Stimulated activated effector memory CD8-positive, alpha-beta T cell treated with anti-CD3 and anti-CD28 coated beads, Interleukin-12 subunit alpha, Interleukin-12 subunit beta, amount 100 ng/mL, for 72 hours (primary cell): ENCODE measurements around the gene LAMA1.

ENCODE experiments used
- ATAC-seq: fragments of 150-1000 bp; cut with Tn5 transposase; 2 replicates; pipeline ENCODE4 v1.10.0; 2021
- DNase-seq, 2 donors: peaks; one replicate each; pipeline ENCODE4 v3.0.0; 2021 to 2022; ENCODE audit warnings: low spot score in 2 of 2
- H3K27ac Mint-ChIP-seq: one replicate; pipeline ENCODE4 v1.8.0; 2022; ENCODE audit warnings: mild to moderate bottlenecking, mixed read lengths
- H3K36me3 Mint-ChIP-seq: one replicate; pipeline ENCODE4 v1.8.0; 2022; ENCODE audit warnings: mild to moderate bottlenecking, mixed read lengths
- H3K4me1 Mint-ChIP-seq: one replicate; pipeline ENCODE4 v1.8.0; 2022; ENCODE audit warnings: mixed read lengths
- H3K4me3 Mint-ChIP-seq: one replicate; pipeline ENCODE4 v1.8.0; 2022; ENCODE audit warnings: mild to moderate bottlenecking, mixed read lengths
- H3K9me3 Mint-ChIP-seq: one replicate; pipeline ENCODE4 v1.8.0; 2022; ENCODE audit warnings: mixed read lengths

The LAMA1 gene

DNA sequence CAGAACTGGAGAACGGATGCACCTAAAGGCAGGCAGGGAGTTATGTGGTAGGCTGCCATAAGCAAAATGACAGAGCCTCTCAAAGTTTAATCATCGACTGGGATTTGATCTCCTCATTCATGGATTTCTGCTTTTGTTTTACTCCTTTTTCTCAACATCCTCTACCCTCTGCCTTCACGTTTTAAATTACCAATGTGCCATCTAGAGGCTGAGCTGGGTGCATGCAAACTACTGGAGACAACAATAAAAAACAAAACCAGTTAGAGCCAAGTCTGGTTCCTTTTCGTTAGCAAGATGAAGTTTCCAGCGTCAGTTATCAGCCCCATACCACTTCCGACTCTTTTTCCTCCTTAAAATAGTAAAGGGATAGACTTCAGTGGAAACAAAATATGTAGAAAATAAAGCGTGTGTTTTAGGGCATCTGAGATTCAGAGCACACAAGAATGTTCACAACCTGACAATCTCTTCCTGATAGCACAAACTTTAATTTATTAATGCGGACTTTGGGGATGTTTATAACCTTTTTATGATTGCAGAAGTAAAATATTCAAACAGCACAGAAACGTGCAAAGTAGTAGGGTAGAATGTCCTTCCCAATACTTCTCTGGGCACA, 117.0 kb downstream of the LAMA1 start:
- no peaks in the 10 kb centered on the region for H3K36me3 Mint-ChIP-seq
- H3K9me3 Mint-ChIP-seq: no peaks in the 10 kb centered on the region
- ATAC-seq (no peak), DNase-seq (no peak)
- H3K27ac Mint-ChIP-seq: no peak overlapping the region
- no peaks in the 10 kb centered on the region for H3K4me1 Mint-ChIP-seq
- H3K4me3 Mint-ChIP-seq: no peak overlapping the region

GRCh38 chr18:6997808-6998207, 119.8 kb downstream of the LAMA1 start:
- no peaks in the 10 kb centered on the region for H3K4me1 Mint-ChIP-seq
- ATAC-seq (no peak), DNase-seq (no peak)
- no peak overlapping the region for H3K27ac Mint-ChIP-seq
- no peaks in the 10 kb centered on the region for H3K36me3 Mint-ChIP-seq
- H3K9me3 Mint-ChIP-seq: no peaks in the 10 kb centered on the region
- H3K4me3 Mint-ChIP-seq: no peak overlapping the region

DNA sequence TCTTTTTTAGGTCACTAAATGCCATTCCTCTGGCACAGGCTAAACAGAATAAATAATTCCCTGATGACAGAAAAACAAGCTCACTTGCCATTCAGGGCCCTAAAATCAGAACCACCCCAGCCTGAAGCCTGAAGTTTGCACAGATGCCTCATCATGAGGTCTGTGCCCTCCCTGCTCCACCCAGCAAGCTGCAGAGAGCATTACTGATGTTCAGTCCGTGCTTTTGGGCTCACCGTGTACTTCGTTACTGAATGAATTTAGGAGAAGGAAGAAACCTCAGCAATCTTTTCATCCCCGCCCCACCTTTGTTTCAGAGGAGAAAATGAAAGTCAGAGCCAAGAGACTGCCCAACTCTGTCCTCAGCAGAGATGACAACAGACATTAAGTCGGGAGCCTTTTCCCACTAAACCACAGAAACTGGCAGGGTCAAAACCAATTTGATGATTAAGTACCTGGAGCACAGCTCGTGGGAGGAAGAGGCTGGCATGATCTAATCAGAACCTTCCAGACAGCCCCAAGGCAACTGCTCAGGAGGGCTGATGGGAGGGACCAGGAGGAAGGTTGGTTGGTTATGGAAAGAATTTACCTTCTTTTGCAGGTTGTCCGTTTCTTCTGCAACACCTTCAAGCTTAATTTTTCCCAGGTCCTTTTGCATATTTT, 122.7 kb downstream of the LAMA1 start:
- DNase-seq (no peak), ATAC-seq (no peak)
- H3K36me3 Mint-ChIP-seq: no peaks in the 10 kb centered on the region
- H3K27ac Mint-ChIP-seq: no peak overlapping the region
- no peak overlapping the region for H3K4me3 Mint-ChIP-seq
- H3K9me3 Mint-ChIP-seq: peaks cover 4% of the 10 kb centered on the region
- H3K4me1 Mint-ChIP-seq: no peaks in the 10 kb centered on the region

DNA sequence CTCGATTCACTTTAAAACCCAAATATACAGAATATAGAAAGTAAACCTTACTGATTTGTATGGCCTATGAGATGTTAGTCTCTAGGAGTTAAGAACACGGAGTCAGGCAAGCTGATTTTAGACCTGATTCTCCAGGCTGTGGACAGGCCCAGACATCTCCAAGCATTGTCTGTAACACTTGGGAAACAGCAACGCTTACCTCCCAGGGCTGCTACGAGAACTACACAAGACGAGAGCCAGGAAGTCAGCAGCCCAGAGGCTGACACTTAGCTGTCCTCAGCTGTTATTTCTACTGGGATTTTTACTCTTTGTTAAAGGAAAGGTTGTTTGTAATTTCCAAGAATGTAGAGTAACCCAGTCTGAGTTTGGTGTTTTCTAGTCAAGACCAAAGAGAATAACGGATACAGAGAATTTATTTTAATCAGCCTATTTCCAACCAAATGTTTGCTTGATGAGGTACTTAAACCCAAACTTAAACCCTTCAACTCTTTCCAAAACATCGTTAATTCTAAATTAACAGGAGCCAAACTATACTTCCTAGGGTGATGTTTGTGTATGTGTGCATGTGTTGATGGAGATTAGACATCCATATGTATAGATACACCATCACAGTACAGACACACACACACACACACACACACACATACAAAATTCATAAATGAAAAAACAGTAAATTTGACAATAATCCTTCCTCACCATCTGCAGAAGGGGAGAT, 123.4 kb downstream of the LAMA1 start:
- Mint-ChIP-seq H3K27ac (no peak overlapping the region), H3K9me3 (peaks cover 4% of the 10 kb centered on the region), H3K4me3 (no peak overlapping the region), H3K4me1 (no peaks in the 10 kb centered on the region), H3K36me3 (no peaks in the 10 kb centered on the region)
- no peak for ATAC-seq
- DNase-seq: no peak

DNA sequence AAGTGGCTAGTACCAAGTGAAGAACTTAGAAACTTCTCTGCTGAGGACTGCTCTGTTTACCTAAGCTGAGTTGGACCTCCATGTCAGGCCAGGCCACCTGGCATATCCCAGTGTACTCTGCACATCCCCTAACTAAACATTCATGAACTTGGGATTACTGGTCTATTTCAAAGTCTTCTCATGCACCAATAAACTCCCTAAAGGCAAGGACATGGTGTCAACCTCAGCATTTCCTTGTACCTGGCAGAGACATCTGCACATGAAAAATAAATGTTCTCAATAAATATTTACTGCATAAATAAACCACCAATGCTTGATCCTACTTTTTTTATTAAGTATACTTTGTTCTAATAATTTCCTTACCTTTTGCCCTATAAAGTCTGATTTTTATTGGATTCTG, 124.8 kb downstream of the LAMA1 start:
- H3K4me1 Mint-ChIP-seq: no peaks in the 10 kb centered on the region

GRCh38 chr18:6983366-6983765, 134.2 kb downstream of the LAMA1 start:
- Mint-ChIP-seq H3K9me3 (peaks cover 5% of the 10 kb centered on the region), H3K4me3 (no peak overlapping the region), H3K4me1 (no peaks in the 10 kb centered on the region), H3K36me3 (no peaks in the 10 kb centered on the region), H3K27ac (no peak overlapping the region)
- no peak for ATAC-seq
- no peak for DNase-seq

More for the DNA sequence above, 124.8 kb downstream of the LAMA1 start:
- DNase-seq (no peak), ATAC-seq (no peak)
- Mint-ChIP-seq H3K4me3 (no peak overlapping the region), H3K9me3 (peaks cover 4% of the 10 kb centered on the region), H3K36me3 (no peaks in the 10 kb centered on the region), H3K27ac (no peak overlapping the region)

GRCh38 chr18:6982398-6982797, 135.2 kb downstream of the LAMA1 start:
- no peaks in the 10 kb centered on the region for H3K4me1 Mint-ChIP-seq
- H3K4me3 Mint-ChIP-seq: no peak overlapping the region
- no peak for DNase-seq
- H3K9me3 Mint-ChIP-seq: peaks cover 5% of the 10 kb centered on the region
- H3K36me3 Mint-ChIP-seq: no peaks in the 10 kb centered on the region
- no peak overlapping the region for H3K27ac Mint-ChIP-seq
- no peak for ATAC-seq

DNA sequence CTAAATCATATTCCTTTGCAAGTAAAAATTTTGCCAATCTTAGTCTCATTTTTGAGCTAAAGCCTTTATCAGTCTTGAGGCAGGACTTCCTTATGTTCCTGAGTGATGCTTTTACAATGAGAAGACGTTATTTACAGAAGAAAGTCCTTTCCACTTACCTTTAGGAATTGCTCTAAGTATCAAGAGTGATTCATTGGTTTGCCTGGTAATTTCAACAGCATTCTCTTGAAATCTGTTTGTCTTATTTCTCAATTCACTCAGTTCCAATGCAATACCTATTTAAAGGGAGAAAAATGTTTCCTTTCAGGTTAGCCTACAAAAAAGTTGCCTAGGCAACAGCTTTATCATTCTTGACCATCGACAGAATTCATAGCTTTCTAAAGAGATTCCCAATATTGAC, 137.2 kb downstream of the LAMA1 start:
- DNase-seq (no peak), ATAC-seq (no peak)
- no peak overlapping the region for H3K27ac Mint-ChIP-seq
- H3K9me3 Mint-ChIP-seq: peaks cover 8% of the 10 kb centered on the region
- H3K36me3 Mint-ChIP-seq: no peaks in the 10 kb centered on the region
- no peaks in the 10 kb centered on the region for H3K4me1 Mint-ChIP-seq
- H3K4me3 Mint-ChIP-seq: no peak overlapping the region

DNA sequence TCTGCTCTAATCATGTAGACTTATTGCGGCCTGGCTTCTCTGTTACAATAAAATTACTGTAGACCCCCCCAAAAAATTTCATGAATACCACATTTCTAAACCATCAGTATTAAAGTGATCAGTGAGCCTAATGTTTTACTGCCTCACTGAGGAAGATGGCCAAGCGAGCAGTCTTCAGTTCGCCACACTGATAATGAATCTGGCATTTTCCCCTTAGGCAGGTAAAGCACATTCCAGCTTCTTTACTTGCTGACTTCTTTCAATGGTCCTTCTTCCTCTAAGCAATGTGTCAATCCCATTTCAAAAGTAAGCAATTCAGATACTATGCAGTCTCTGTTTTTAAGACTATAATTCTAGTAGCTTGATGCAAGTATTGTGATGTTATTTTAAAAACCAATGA, 137.6 kb downstream of the LAMA1 start:
- H3K36me3 Mint-ChIP-seq: no peaks in the 10 kb centered on the region
- DNase-seq (no peak), ATAC-seq (no peak)
- no peak overlapping the region for H3K27ac Mint-ChIP-seq
- H3K4me3 Mint-ChIP-seq: no peak overlapping the region
- H3K4me1 Mint-ChIP-seq: no peaks in the 10 kb centered on the region
- H3K9me3 Mint-ChIP-seq: peaks cover 8% of the 10 kb centered on the region

GRCh38 chr18:6976935-6977334, 140.7 kb downstream of the LAMA1 start:
- peaks cover 9% of the 10 kb centered on the region for H3K9me3 Mint-ChIP-seq
- DNase-seq (no peak), ATAC-seq (no peak)
- no peaks in the 10 kb centered on the region for H3K36me3 Mint-ChIP-seq
- H3K4me1 Mint-ChIP-seq: no peaks in the 10 kb centered on the region
- no peak overlapping the region for H3K4me3 Mint-ChIP-seq
- H3K27ac Mint-ChIP-seq: no peak overlapping the region

- ATAC-seq (no peak), DNase-seq (no peak)
- H3K36me3 Mint-ChIP-seq: no peaks in the 10 kb centered on the region
- H3K9me3 Mint-ChIP-seq: peaks cover 7% of the 10 kb centered on the region
- no peak overlapping the region for H3K4me3 Mint-ChIP-seq
- no peaks in the 10 kb centered on the region for H3K4me1 Mint-ChIP-seq
- H3K27ac Mint-ChIP-seq: no peak overlapping the region
Measured at GRCh38 chr18:6975084-6975483, 142.5 kb downstream of the LAMA1 start.

GRCh38 chr18:6971823-6972478, 145.6 kb downstream of the LAMA1 start:
- H3K4me3 Mint-ChIP-seq: no peak overlapping the region
- peaks cover 13% of the 10 kb centered on the region for H3K9me3 Mint-ChIP-seq
- no peaks in the 10 kb centered on the region for H3K4me1 Mint-ChIP-seq

GRCh38 chr18:6963452-6964097, 154.0 kb downstream of the LAMA1 start:
- no peak for ATAC-seq

More at GRCh38 chr18:6971823-6972478, 145.6 kb downstream of the LAMA1 start:
- ATAC-seq: no peak
- DNase-seq: no peak
- no peak overlapping the region for H3K27ac Mint-ChIP-seq
- H3K36me3 Mint-ChIP-seq: no peaks in the 10 kb centered on the region

GRCh38 chr18:6962571-6963451, 154.8 kb downstream of the LAMA1 start:
- Mint-ChIP-seq H3K27ac (no peak overlapping the region), H3K4me3 (no peak overlapping the region), H3K36me3 (no peaks in the 10 kb centered on the region), H3K9me3 (no peaks in the 10 kb centered on the region), H3K4me1 (no peaks in the 10 kb centered on the region)
- ATAC-seq (no peak), DNase-seq (no peak)

More at GRCh38 chr18:6963452-6964097, 154.0 kb downstream of the LAMA1 start:
- Mint-ChIP-seq H3K4me1 (no peaks in the 10 kb centered on the region), H3K27ac (no peak overlapping the region), H3K36me3 (no peaks in the 10 kb centered on the region), H3K4me3 (no peak overlapping the region), H3K9me3 (no peaks in the 10 kb centered on the region)
- DNase-seq: no peak
